HCT116 (cell line): Measurements from ENCODE around the gene ADGRV1. TPM values are rescaled to one million over a fixed set of nuclear protein-coding genes. Genes with fewer than 3 reads are reported as not detected.

Experiments used
- ATAC-seq: fragments of 200-7000 bp; cut with Tn5 transposase; 2 replicates; pipeline ENCODE4 v1.9.1; 2020; ENCODE audit warnings: mild to moderate bottlenecking, moderate library complexity
- BruUV-seq: library from RNA; stranded (reverse); fragments of 400-500 nt; replicated peaks from 2 replicates; lab custom pipeline; 2021; lab: Mats Ljungman, UMichigan
- CTCF ChIA-PET: fragments of 300-600 bp; sonication (Branson Sonifier 250); formaldehyde crosslinking; loops from one replicate; lab custom pipeline; 2021; ENCODE audit warnings: antibody characterized with exemption; lab: Charles Lee
- POLR2A ChIA-PET: fragments of 300-600, 350-600 bp; sonication (Branson Sonifier 250); formaldehyde crosslinking; loops from one replicate; lab custom pipeline; 2021; ENCODE audit warnings: antibody characterized with exemption; lab: Charles Lee
- RAD21 ChIA-PET, 2 experiments: fragments of 300-600 bp; sonication (Branson Sonifier 250); formaldehyde crosslinking; loops; one replicate each; lab custom pipeline; 2023; ENCODE audit warnings: low total read pairs in 2 of 2; ENCODE audit not compliant: uncharacterized antibody in 2 of 2, unreplicated experiment in 2 of 2, low non-redundant PET in 1 of 2; lab: Charles Lee
- DNase-seq: peaks from one replicate; pipeline ENCODE4 v3.0.0-alpha.2; 2010; ENCODE audit warnings: low read depth, low spot score
- H2AFZ ChIP-seq: fragments of 200-600 bp; shearing (Covaris generic), sonication (generic); 2 replicates; pipeline ENCODE4 v1.6.1; 2017; ENCODE audit warnings: low read depth, mixed run types, mixed read lengths, antibody characterized with exemption, low read length; ENCODE audit not compliant: poor library complexity, severe bottlenecking
- H3K27ac ChIP-seq: 2 replicates; pipeline ENCODE4 v1.5.1; 2012; ENCODE audit warnings: low read depth, low read length
- H3K27me3 ChIP-seq: fragments of 200-600 bp; sonication (generic); 2 replicates; pipeline ENCODE4 v1.6.1; 2016; ENCODE audit warnings: mixed run types, low read length, mixed read lengths; ENCODE audit not compliant: insufficient read depth
- H3K36me3 ChIP-seq, 2 experiments: fragments of 200-500 bp in 1 of 2; fragments of 200-600 bp in 1 of 2; sonication (Bioruptor generic) in 1 of 2; sonication (generic) in 1 of 2; 2 replicates each; pipeline versions ENCODE4 v1.5.1 to v1.6.1; 2014 to 2016; ENCODE audit warnings: low read length in 2 of 2, inconsistent platforms in 1 of 2, mixed read lengths in 1 of 2, mixed run types in 1 of 2; ENCODE audit not compliant: insufficient read depth in 2 of 2, control insufficient read depth in 1 of 2
- H3K4me1 ChIP-seq, 2 experiments: fragments of 200-600 bp in 1 of 2; sonication (generic) in 1 of 2; 2 replicates each; pipeline versions ENCODE4 v1.5.1 to v1.6.1; 2012 to 2017; ENCODE audit warnings: low read length in 2 of 2, inconsistent platforms in 1 of 2, mild to moderate bottlenecking in 1 of 2, mixed read lengths in 1 of 2, mixed run types in 1 of 2, moderate library complexity in 1 of 2; ENCODE audit not compliant: insufficient read depth in 2 of 2, control insufficient read depth in 1 of 2
- H3K4me2 ChIP-seq: fragments of 200-600 bp; sonication (generic); 2 replicates; pipeline ENCODE4 v1.6.1; 2017; ENCODE audit warnings: mixed run types, low read length, mixed read lengths
- H3K4me3 ChIP-seq, 2 experiments: fragments of 200-600 bp in 1 of 2; sonication (generic) in 1 of 2; replicated peaks in 1 of 2; 2 replicates each; pipeline ENCODE4 v1.5.1; 2011 to 2016; ENCODE audit warnings: low read length in 2 of 2, control low read depth in 1 of 2, low read depth in 1 of 2, mild to moderate bottlenecking in 1 of 2, mixed read lengths in 1 of 2, mixed run types in 1 of 2
- H3K79me2 ChIP-seq: fragments of 200-600 bp; sonication (generic); 2 replicates; pipeline ENCODE4 v1.6.1; 2017; ENCODE audit warnings: mild to moderate bottlenecking, mixed run types, low read length, moderate library complexity, mixed read lengths; ENCODE audit not compliant: insufficient read depth
- H3K9ac ChIP-seq: fragments of 200-600 bp; sonication (generic); 2 replicates; pipeline ENCODE4 v1.6.1; 2016; ENCODE audit warnings: low read length, mixed read lengths
- H3K9me2 ChIP-seq: fragments of 200-600 bp; sonication (generic), shearing (Covaris generic); 2 replicates; pipeline ENCODE4 v1.6.1; 2017; ENCODE audit warnings: mixed run types, mild to moderate bottlenecking, moderate library complexity; ENCODE audit not compliant: insufficient read depth
- H3K9me3 ChIP-seq, 2 experiments: fragments of 200-500 bp in 1 of 2; fragments of 200-600 bp in 1 of 2; sonication (Bioruptor generic) in 1 of 2; sonication (generic) in 1 of 2; 2 replicates each; pipeline ENCODE4 v1.6.1; 2014 to 2017; ENCODE audit warnings: low read length in 2 of 2, mixed read lengths in 2 of 2, inconsistent platforms in 1 of 2, low read depth in 1 of 2, mild to moderate bottlenecking in 1 of 2, mixed run types in 1 of 2, moderate library complexity in 1 of 2; ENCODE audit not compliant: control insufficient read depth in 1 of 2, insufficient read depth in 1 of 2
- H4K20me1 ChIP-seq: fragments of 200-600 bp; sonication (generic), shearing (Covaris generic); 2 replicates; pipeline ENCODE4 v1.6.1; 2017; ENCODE audit warnings: mixed run types, mild to moderate bottlenecking, moderate library complexity; ENCODE audit not compliant: insufficient read depth
- CBX3 ChIP-seq: IDR thresholded peaks from 2 replicates; pipeline ENCODE4 v1.6.1; 2012; ENCODE audit warnings: low read depth
- EGR1 ChIP-seq: IDR thresholded peaks from 2 replicates; pipeline ENCODE4 v1.6.1; 2012; ENCODE audit warnings: low read depth
- ELF1 ChIP-seq: IDR thresholded peaks from 2 replicates; pipeline ENCODE4 v1.6.1; 2012; ENCODE audit warnings: low read depth, borderline replicate concordance
- MAX ChIP-seq: IDR thresholded peaks from 2 replicates; pipeline ENCODE4 v1.6.1; 2012
- POLR2AphosphoS5 ChIP-seq: IDR thresholded peaks from 2 replicates; pipeline ENCODE4 v1.6.1; 2011; ENCODE audit warnings: mild to moderate bottlenecking, low read depth, low read length, moderate library complexity
- TCF7L2 ChIP-seq: IDR thresholded peaks from 2 replicates; pipeline ENCODE4 v1.7.0; 2011; ENCODE audit warnings: borderline replicate concordance, inconsistent platforms; ENCODE audit not compliant: insufficient read depth, insufficient read length; ENCODE audit errors: extremely low read depth
- YY1 ChIP-seq: IDR thresholded peaks from 2 replicates; pipeline ENCODE4 v1.6.1; 2011; ENCODE audit warnings: low read length, low read depth, moderate library complexity, mild to moderate bottlenecking; ENCODE audit not compliant: insufficient replicate concordance; ENCODE audit errors: extremely low read depth
- ZBTB33 ChIP-seq: IDR thresholded peaks from 2 replicates; pipeline ENCODE4 v1.6.1; 2011; ENCODE audit warnings: mild to moderate bottlenecking, low read length, moderate library complexity; ENCODE audit not compliant: insufficient replicate concordance; ENCODE audit errors: extremely low read depth
- intact Hi-C: fragments of 100-400 bp; cut with micrococcal nuclease; formaldehyde crosslinking; loops from 2 replicates; pipeline ENCODE4 v1.10.0; 2022
- total RNA-seq: library from RNA; stranded (reverse); gene quantifications from one replicate; pipeline ENCODE4 v1.2.1, GENCODE V29; 2021; ENCODE audit not compliant: unreplicated experiment

ADGRV1 gene
- total RNA-seq, 1 experiment from 2014 or later = 6.0 TPM

GRCh38 chr5:90949469-90950358 is 391.1 kb downstream of the ADGRV1 start:
- intact Hi-C loops = no loop called here
- no peaks in the 10 kb centered on the region for H4K20me1 ChIP-seq
- H3K4me3 ChIP-seq = no peak overlapping the region
- DNase-seq (no peak), ATAC-seq (no peak)
- H3K9me3 ChIP-seq = no peaks in the 10 kb centered on the region
- no peak overlapping the region for H3K27ac ChIP-seq
- POLR2A ChIA-PET = no interaction called here
- TF ChIP-seq POLR2AphosphoS5 = no peak
- no peak for TF ChIP-seq YY1
- no peak for TF ChIP-seq ELF1
- no peak for TF ChIP-seq EGR1
- TF ChIP-seq MAX = no peak
- TF ChIP-seq CBX3 = no peak
- TF ChIP-seq ZBTB33 = no peak
- TF ChIP-seq TCF7L2 = no peak
- H3K27me3 ChIP-seq = no peaks in the 10 kb centered on the region
- H3K4me2 ChIP-seq = no peak overlapping the region
- H3K4me1 ChIP-seq = no peaks in the 10 kb centered on the region
- RAD21 ChIA-PET = no interaction called here
- H2AFZ ChIP-seq = no peak overlapping the region
- no peaks in the 10 kb centered on the region for H3K36me3 ChIP-seq
- H3K9ac ChIP-seq = no peak overlapping the region
- BruUV-seq = no TSS peak
- no peaks in the 10 kb centered on the region for H3K79me2 ChIP-seq
- no peaks in the 10 kb centered on the region for H3K9me2 ChIP-seq
- CTCF ChIA-PET = no interaction called here
